ENCODE results near the gene MYH15. TPM values are rescaled to one million over a fixed set of nuclear protein-coding genes. Genes with fewer than 3 reads are reported as not detected.

The MYH15 gene
- total and polyA plus RNA-seq, 2 of the 8 experiments (the other 6 are each of a cell fraction or from before 2014, with no cell fraction given) = under 0.01 TPM; not detected in 1

DNA sequence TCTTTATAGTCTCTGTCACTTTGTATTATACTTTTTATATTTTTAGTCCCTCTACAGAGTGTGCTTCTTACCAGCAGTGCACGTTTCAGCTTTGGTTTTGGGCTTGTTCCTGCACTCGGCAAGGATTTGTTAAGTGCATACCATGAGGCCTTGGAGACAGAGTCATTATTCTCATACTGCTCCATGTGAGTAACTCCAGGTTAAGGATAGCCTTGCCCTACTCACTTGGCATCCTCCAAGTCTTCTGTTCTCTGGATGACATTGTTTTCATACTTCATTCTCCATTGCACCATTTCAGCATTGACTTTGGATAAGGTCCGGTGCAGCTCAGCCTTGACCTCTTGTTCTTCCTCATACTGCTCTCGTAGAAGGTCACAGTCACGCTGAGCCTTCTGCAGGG is 96.4 kb downstream of the MYH15 start:
- Histone ChIP-seq H2BK120ac (replicated peaks; ENCODE audit: low read depth, low read length) (no peak overlapping the region), H2AK5ac (ENCODE audit: low read depth, low read length) (no peak overlapping the region), H2BK5ac (ENCODE audit: low read depth, low read length) (no peak overlapping the region), H2BK12ac (ENCODE audit: low read depth, low read length) (no peak overlapping the region), H3K4me3 (ENCODE audit: extremely low read depth in 1 of 4, insufficient read depth in 2 of 4, low read depth in 3 of 4, low read length in 4 of 4) (no peak overlapping the region), H2BK15ac (ENCODE audit: low read length) (no peak overlapping the region), H3K23ac (ENCODE audit: insufficient read length) (no peak overlapping the region), H4K5ac (ENCODE audit: insufficient read length, low read depth, low read length) (no peak overlapping the region), H3K14ac (ENCODE audit: insufficient read length) (no peak overlapping the region), H3K27me3 (replicated peaks in 1 of 4; ENCODE audit: control insufficient read depth in 3 of 4, extremely low read depth in 1 of 4, insufficient read depth in 3 of 4, low read length in 3 of 4) (peaks cover 0 to 1% (median 0%) of the 10 kb centered on the region in 4 experiments; a peak in 1 of 7 replicates), H3K23me2 (ENCODE audit: low read depth, low read length) (no peaks in the 10 kb centered on the region), H3K36me3 (ENCODE audit: control insufficient read depth in 2 of 4, insufficient read depth in 4 of 4, low read length in 3 of 4) (no peaks in the 10 kb centered on the region), H4K91ac (replicated peaks; ENCODE audit: insufficient read length, low read length) (no peak overlapping the region), H3K4ac (replicated peaks; ENCODE audit: insufficient read length, low read depth, low read length) (no peak overlapping the region), H2BK20ac (ENCODE audit: low read length) (no peak overlapping the region), H3K27ac (ENCODE audit: low read depth, low read length) (no peak overlapping the region), H3K4me1 (replicated peaks in 1 of 4; ENCODE audit: control insufficient read depth in 3 of 4, insufficient read depth in 4 of 4, low read length in 3 of 4) (no peaks in the 10 kb centered on the region), H3K56ac (replicated peaks; ENCODE audit: insufficient read length, low read depth, low read length) (no peak overlapping the region), H2AFZ (ENCODE audit: low read length) (no peak overlapping the region), H4K20me1 (replicated peaks in 1 of 2; ENCODE audit: control insufficient read depth in 1 of 2, insufficient read depth in 2 of 2, low read length in 2 of 2) (no peaks in the 10 kb centered on the region), H3K9me3 (ENCODE audit: insufficient read depth in 2 of 2, low read depth in 1 of 2, low read length in 1 of 2) (peaks cover 0 to 2% of the 10 kb centered on the region in 2 experiments; a peak in 1 of 4 replicates), H3K4me2 (ENCODE audit: insufficient read depth in 1 of 2, low read depth in 2 of 2, low read length in 2 of 2) (no peak overlapping the region), H4K8ac (ENCODE audit: extremely low read depth, insufficient read depth, low read length) (no peak overlapping the region), H3K79me2 (ENCODE audit: control insufficient read depth in 1 of 2, insufficient read depth in 2 of 2, low read length in 2 of 2) (no peaks in the 10 kb centered on the region), H3K9ac (replicated peaks in 1 of 4; ENCODE audit: extremely low read depth in 1 of 4, low read depth in 3 of 4, low read length in 3 of 4) (no peak overlapping the region), H3K79me1 (ENCODE audit: low read depth, low read length) (no peaks in the 10 kb centered on the region), H3K18ac (ENCODE audit: extremely low read depth, low read length) (no peak overlapping the region)
- no peak for DNase-seq (ENCODE audit: low read depth in 1 of 2, low spot score in 2 of 2)
- ChIA-PET POLR2A (ENCODE audit: partially characterized antibody) (no interaction called here), CTCF (ENCODE audit: partially characterized antibody) (interaction anchor here (0.9 to 2.6 kb wide), 2 partner anchors 13 to 568 kb away, joined by 3 to 11 read pairs; no protein-coding TSS in a partner anchor)
- WGBS, 2 experiments (ENCODE audit: extremely low coverage in 1 of 2, insufficient coverage in 1 of 2, insufficient read length in 1 of 2, insufficient replicate concordance in 2 of 2, low coverage in 1 of 2, low lambda C conversion rate in 2 of 2, missing lambda C conversion rate in 1 of 2) = 91% methylated on average over 5 of the region's 5 CpGs; no CpG with 5 or more reads in 1 of the 2 experiments
- FAIRE-seq = no peak
- no peak for TF ChIP-seq CHD2 (IDR thresholded peaks at IDR 0.05; ENCODE audit: low read length)
- no peak for TF ChIP-seq KDM1A (IDR thresholded peaks at IDR 0.05; ENCODE audit: borderline replicate concordance, low read length)
- TF ChIP-seq RXRA (IDR thresholded peaks at IDR 0.05; ENCODE audit: insufficient read depth, low read depth, low read length) = no peak
- no peak for TF ChIP-seq TAF1 (IDR thresholded peaks at IDR 0.05; ENCODE audit: low read depth, low read length)
- TF ChIP-seq BACH1 (IDR thresholded peaks at IDR 0.05; ENCODE audit: low read length) = no peak
- TF ChIP-seq CTCF (IDR thresholded peaks at IDR 0.05; ENCODE audit: control extremely low read depth in 1 of 3, insufficient read depth in 1 of 3, low read depth in 1 of 3, low read length in 3 of 3) = no peak
- no peak for TF ChIP-seq JUND (IDR thresholded peaks at IDR 0.05; ENCODE audit: low read length)
- no peak for TF ChIP-seq CEBPB (IDR thresholded peaks at IDR 0.05; ENCODE audit: low read depth, low read length)
- no peak for TF ChIP-seq RFX5 (IDR thresholded peaks at IDR 0.05; ENCODE audit: borderline replicate concordance, low read depth, low read length)
- no peak for TF ChIP-seq ASH2L (IDR thresholded peaks at IDR 0.05; ENCODE audit: low read length)
- TF ChIP-seq TEAD4 (IDR thresholded peaks at IDR 0.05; ENCODE audit: low read depth, low read length) = no peak
- TF ChIP-seq NRF1 (IDR thresholded peaks at IDR 0.05; ENCODE audit: low read depth, low read length) = no peak
- TF ChIP-seq NANOG (IDR thresholded peaks at IDR 0.05; ENCODE audit: insufficient read depth, low read depth, low read length, poor library complexity, severe bottlenecking) = no peak
